AG09319 (cell line): ENCODE data around the gene ADM.

Experiments
- DNase-seq: peaks from one replicate; pipeline ENCODE4 v3.0.0-alpha.2; 2010; ENCODE audit warnings: low read depth; ENCODE audit errors: extremely low read depth
- CTCF ChIP-seq: IDR thresholded peaks from 2 replicates; pipeline ENCODE4 v1.5.1; 2011; ENCODE audit warnings: low read depth, mild to moderate bottlenecking, inconsistent platforms, low read length, moderate library complexity

The ADM gene

GRCh38 chr11:10315083-10315482, 10.2 kb downstream of the ADM start:
- no peak for DNase-seq
- no peak for TF ChIP-seq CTCF

GRCh38 chr11:10317151-10317755, 12.4 kb downstream of the ADM start:
- DNase-seq: no peak
- TF ChIP-seq CTCF: no peak

GRCh38 chr11:10317776-10318526, 13.1 kb downstream of the ADM start:
- TF ChIP-seq CTCF: no peak
- no peak for DNase-seq

- DNase-seq: no peak
- no peak for TF ChIP-seq CTCF
These were observed 13.6 kb downstream of the ADM start for GRCh38 chr11:10318527-10318802.

GRCh38 chr11:10319702-10320558, 15.1 kb downstream of the ADM start:
- peak; percentile 71 for DNase-seq
- no peak for TF ChIP-seq CTCF

GRCh38 chr11:10320736-10321465, 16.0 kb downstream of the ADM start:
- TF ChIP-seq CTCF: no peak
- no peak for DNase-seq
